DOHH2 (cell line): ENCODE measurements around the gene PPARA.

Source experiments
- H3F3A ChIP-seq: fragments of 200-600 bp; sonication (generic), shearing (Covaris generic); 2 replicates; pipeline ENCODE4 v1.6.0; 2016; ENCODE audit warnings: antibody characterized with exemption, mild to moderate bottlenecking; ENCODE audit not compliant: control insufficient read depth, insufficient read depth
- H3K27ac ChIP-seq: fragments of 200-600 bp; sonication (generic); 2 replicates; pipeline ENCODE4 v1.5.1; 2014; ENCODE audit warnings: low read depth, mild to moderate bottlenecking, low read length, moderate library complexity
- H3K27me3 ChIP-seq: fragments of 200-600 bp; sonication (generic); 2 replicates; pipeline ENCODE4 v1.6.1; 2014; ENCODE audit warnings: mild to moderate bottlenecking, low read length, mixed read lengths; ENCODE audit not compliant: control insufficient read depth
- H3K36me3 ChIP-seq: fragments of 200-600 bp; sonication (generic); 2 replicates; pipeline ENCODE4 v1.6.1; 2014; ENCODE audit warnings: mild to moderate bottlenecking, low read length, moderate library complexity, mixed read lengths; ENCODE audit not compliant: control insufficient read depth
- H3K4me1 ChIP-seq: fragments of 200-600 bp; sonication (generic); 2 replicates; pipeline ENCODE4 v1.6.1; 2014; ENCODE audit warnings: mild to moderate bottlenecking, low read length, mixed read lengths; ENCODE audit not compliant: control insufficient read depth
- H3K4me2 ChIP-seq: fragments of 200-600 bp; sonication (generic); 2 replicates; pipeline ENCODE4 v1.6.0; 2014; ENCODE audit warnings: mild to moderate bottlenecking, low read length, moderate library complexity
- H3K4me3 ChIP-seq: fragments of 200-600 bp; sonication (generic); 2 replicates; pipeline ENCODE4 v1.5.1; 2014; ENCODE audit warnings: mild to moderate bottlenecking, low read length, mixed read lengths
- H3K79me2 ChIP-seq: fragments of 200-600 bp; sonication (generic); 2 replicates; pipeline ENCODE4 v1.6.1; 2014; ENCODE audit warnings: mild to moderate bottlenecking, low read length, mixed read lengths; ENCODE audit not compliant: control insufficient read depth
- H3K9me2 ChIP-seq: fragments of 200-600 bp; sonication (generic); replicated peaks from 2 replicates; pipeline ENCODE4 v1.6.1; 2014; ENCODE audit warnings: mild to moderate bottlenecking, low read length, mixed read lengths; ENCODE audit not compliant: control insufficient read depth
- H3K9me3 ChIP-seq: fragments of 200-600 bp; sonication (generic); 2 replicates; pipeline ENCODE4 v1.6.1; 2014; ENCODE audit warnings: antibody characterized with exemption, low read length, mixed read lengths; ENCODE audit not compliant: control insufficient read depth, insufficient read depth
- H4K20me1 ChIP-seq: fragments of 200-600 bp; sonication (generic); 2 replicates; pipeline ENCODE4 v1.6.0; 2014; ENCODE audit warnings: low read depth, mild to moderate bottlenecking, antibody characterized with exemption, low read length, moderate library complexity; ENCODE audit not compliant: control insufficient read depth, insufficient read depth
- CTCF ChIP-seq: fragments of 200-600 bp; sonication (generic); IDR thresholded peaks from one replicate; pipeline ENCODE4 v1.5.1; 2014; ENCODE audit warnings: antibody characterized with exemption, mild to moderate bottlenecking, low read depth, low read length; ENCODE audit not compliant: poor library complexity, severe bottlenecking
- EZH2phosphoT487 ChIP-seq: fragments of 200-600 bp; sonication (generic); IDR thresholded peaks from 2 replicates; pipeline ENCODE4 v1.6.1; 2017; ENCODE audit warnings: borderline replicate concordance, mild to moderate bottlenecking, antibody characterized with exemption, low read length, moderate library complexity, mixed read lengths

The PPARA gene

DNA sequence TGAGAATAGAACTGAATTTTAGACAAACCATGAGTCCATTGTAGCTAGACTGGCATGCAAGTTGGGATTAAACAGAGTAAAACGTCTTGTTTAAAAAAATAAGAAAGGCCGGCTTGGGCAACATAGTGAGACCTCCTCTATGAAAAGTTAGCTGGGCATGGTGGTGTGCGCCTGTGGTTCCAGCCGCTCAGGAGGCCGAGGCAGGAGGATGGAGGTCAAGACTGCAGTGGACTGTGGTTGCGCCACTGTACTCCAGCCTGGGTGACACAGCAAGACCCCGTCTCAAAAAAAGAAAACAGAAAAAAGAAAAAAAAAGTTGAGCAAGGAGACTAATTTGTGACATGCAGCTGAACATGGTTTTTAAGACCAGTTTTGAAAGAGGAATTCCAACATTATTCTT is 76.3 kb downstream of the PPARA start:
- Histone ChIP-seq H4K20me1 (no peaks in the 10 kb centered on the region), H3F3A (no peaks in the 10 kb centered on the region), H3K4me3 (no peak overlapping the region), H3K4me1 (0 out of 2 replicates have a peak, but pooled peaks cover 5% of the 10 kb centered on the region), H3K4me2 (no peak overlapping the region), H3K27ac (no peak overlapping the region), H3K27me3 (no peaks in the 10 kb centered on the region), H3K9me2 (no peaks in the 10 kb centered on the region), H3K36me3 (no peaks in the 10 kb centered on the region), H3K79me2 (no peaks in the 10 kb centered on the region), H3K9me3 (no peaks in the 10 kb centered on the region)
- no peak for TF ChIP-seq CTCF
- TF ChIP-seq EZH2phosphoT487: no peak

DNA sequence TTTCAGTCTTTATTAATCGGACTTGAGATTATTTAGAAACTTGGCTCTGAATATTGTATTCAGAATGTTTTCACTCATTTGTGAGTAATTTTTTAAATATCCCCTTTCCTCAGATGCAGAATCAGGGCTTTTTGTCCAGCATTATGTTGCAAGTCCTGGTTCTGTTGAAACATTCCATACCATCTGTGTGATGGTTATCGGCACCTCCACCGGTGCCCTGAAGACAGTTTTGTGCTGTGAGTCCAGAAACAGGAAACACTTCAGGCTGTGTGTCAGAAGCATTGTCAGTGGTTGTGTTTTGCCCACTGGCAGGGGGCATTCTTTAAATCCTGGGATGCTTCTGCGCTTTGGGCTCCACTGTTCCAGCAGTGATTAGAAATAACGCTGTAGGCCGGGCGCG is 79.4 kb downstream of the PPARA start:
- no peaks in the 10 kb centered on the region for H3K9me2 ChIP-seq
- no peak for TF ChIP-seq CTCF
- H3K27me3 ChIP-seq: no peaks in the 10 kb centered on the region
- H4K20me1 ChIP-seq: no peaks in the 10 kb centered on the region
- no peak overlapping the region for H3K4me2 ChIP-seq
- no peak overlapping the region for H3K27ac ChIP-seq
- H3K9me3 ChIP-seq: no peaks in the 10 kb centered on the region
- H3K36me3 ChIP-seq: no peaks in the 10 kb centered on the region
- no peaks in the 10 kb centered on the region for H3F3A ChIP-seq
- H3K79me2 ChIP-seq: no peaks in the 10 kb centered on the region
- peaks cover 10% of the 10 kb centered on the region; the same call in 1 of the 2 replicates for H3K4me1 ChIP-seq
- H3K4me3 ChIP-seq: no peak overlapping the region

DNA sequence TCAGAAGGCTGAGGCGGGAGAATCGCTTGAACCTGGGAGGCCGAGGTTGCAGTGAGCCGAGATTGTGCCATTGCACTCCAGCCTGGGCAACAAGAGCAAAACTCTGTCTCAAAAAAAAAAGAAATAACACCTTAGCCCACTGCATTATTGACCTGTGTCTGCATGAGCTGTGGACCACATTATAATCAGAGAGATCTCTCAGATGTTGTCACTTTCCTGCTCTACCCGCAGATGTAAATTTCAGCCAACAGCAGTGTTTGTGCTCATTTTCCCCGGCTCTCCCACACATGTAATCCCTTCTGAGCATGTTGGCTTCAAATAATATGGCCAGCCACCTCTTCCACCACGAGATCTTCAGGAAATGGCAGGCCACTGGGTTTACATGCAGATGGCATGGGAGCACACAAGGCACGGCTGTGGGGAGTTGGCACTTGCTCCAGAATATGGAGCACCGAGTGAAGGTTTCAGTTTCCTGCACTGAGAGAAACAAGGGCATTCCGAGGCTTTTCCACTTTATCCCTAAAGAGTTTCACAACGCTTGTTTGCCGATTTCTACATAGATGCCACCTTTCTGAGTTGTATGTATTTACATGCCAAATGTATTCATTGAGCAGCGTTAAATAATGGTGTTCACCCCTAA is 80.1 kb downstream of the PPARA start:
- H3K27me3 ChIP-seq: no peaks in the 10 kb centered on the region
- H3K79me2 ChIP-seq: no peaks in the 10 kb centered on the region
- no peaks in the 10 kb centered on the region for H3K9me2 ChIP-seq
- H3F3A ChIP-seq: no peaks in the 10 kb centered on the region
- no peaks in the 10 kb centered on the region for H3K36me3 ChIP-seq
- H3K9me3 ChIP-seq: no peaks in the 10 kb centered on the region
- no peaks in the 10 kb centered on the region for H4K20me1 ChIP-seq
- H3K4me3 ChIP-seq: no peak overlapping the region
- H3K4me2 ChIP-seq: no peak overlapping the region
- H3K27ac ChIP-seq: no peak overlapping the region
- peaks cover 11% of the 10 kb centered on the region; the same call in 1 of the 2 replicates for H3K4me1 ChIP-seq
- TF ChIP-seq EZH2phosphoT487: no peak
- TF ChIP-seq CTCF: no peak
